Measurements from ENCODE around the gene AHCYL2. TPM values are rescaled to one million over a fixed set of nuclear protein-coding genes. Genes with fewer than 3 reads are reported as not detected.

AHCYL2 gene
- total RNA-seq, 1 donor from 2014 or later, result 19.9 TPM

GRCh38 chr7:129393255-129393654, 168.4 kb downstream of the AHCYL2 start:
- Mint-ChIP-seq H3K27ac (ENCODE audit: unreplicated experiment) (no peak overlapping the region), H3K9me3 (ENCODE audit: unreplicated experiment) (no peaks in the 10 kb centered on the region), H3K27me3 (ENCODE audit: unreplicated experiment) (peaks cover 3% of the 10 kb centered on the region), H3K4me3 (ENCODE audit: unreplicated experiment) (no peak overlapping the region), H3K36me3 (ENCODE audit: low read depth, unreplicated experiment) (no peaks in the 10 kb centered on the region), H3K4me1 (ENCODE audit: unreplicated experiment) (no peaks in the 10 kb centered on the region)
- no peak for TF ChIP-seq CTCF (IDR thresholded peaks at IDR 0.05; ENCODE audit: unreplicated experiment)
- DNase-seq (ENCODE audit: low spot score), result no peak

- H3K9me3 Mint-ChIP-seq (ENCODE audit: unreplicated experiment), result no peaks in the 10 kb centered on the region
- H3K4me3 Mint-ChIP-seq (ENCODE audit: unreplicated experiment), result no peak overlapping the region
- H3K4me1 Mint-ChIP-seq (ENCODE audit: unreplicated experiment), result no peaks in the 10 kb centered on the region
- DNase-seq (ENCODE audit: low spot score), result no peak
- no peak for TF ChIP-seq CTCF (IDR thresholded peaks at IDR 0.05; ENCODE audit: unreplicated experiment)
- H3K27ac Mint-ChIP-seq (ENCODE audit: unreplicated experiment), result no peak overlapping the region
- peaks cover 3% of the 10 kb centered on the region for H3K27me3 Mint-ChIP-seq (ENCODE audit: unreplicated experiment)
- H3K36me3 Mint-ChIP-seq (ENCODE audit: low read depth, unreplicated experiment), result no peaks in the 10 kb centered on the region
These were observed 169.3 kb downstream of the AHCYL2 start for GRCh38 chr7:129394101-129394500.

- Mint-ChIP-seq H3K4me1 (ENCODE audit: unreplicated experiment) (peaks cover 5% of the 10 kb centered on the region), H3K27ac (ENCODE audit: unreplicated experiment) (no peak overlapping the region)
These were observed 170.4 kb downstream of the AHCYL2 start for GRCh38 chr7:129394982-129395914.

GRCh38 chr7:129401228-129401966, 176.6 kb downstream of the AHCYL2 start:
- TF ChIP-seq CTCF (IDR thresholded peaks at IDR 0.05; ENCODE audit: unreplicated experiment), result no peak
- H3K27me3 Mint-ChIP-seq (ENCODE audit: unreplicated experiment), result no peaks in the 10 kb centered on the region
- no peak overlapping the region for H3K27ac Mint-ChIP-seq (ENCODE audit: unreplicated experiment)
- DNase-seq (ENCODE audit: low spot score), result no peak
- no peaks in the 10 kb centered on the region for H3K36me3 Mint-ChIP-seq (ENCODE audit: low read depth, unreplicated experiment)
- no peaks in the 10 kb centered on the region for H3K9me3 Mint-ChIP-seq (ENCODE audit: unreplicated experiment)
- H3K4me1 Mint-ChIP-seq (ENCODE audit: unreplicated experiment), result peaks cover 5% of the 10 kb centered on the region
- no peak overlapping the region for H3K4me3 Mint-ChIP-seq (ENCODE audit: unreplicated experiment)

More at GRCh38 chr7:129394982-129395914, 170.4 kb downstream of the AHCYL2 start:
- TF ChIP-seq CTCF (IDR thresholded peaks at IDR 0.05; ENCODE audit: unreplicated experiment), result no peak
- Mint-ChIP-seq H3K36me3 (ENCODE audit: low read depth, unreplicated experiment) (no peaks in the 10 kb centered on the region), H3K9me3 (ENCODE audit: unreplicated experiment) (no peaks in the 10 kb centered on the region), H3K4me3 (ENCODE audit: unreplicated experiment) (no peak overlapping the region), H3K27me3 (ENCODE audit: unreplicated experiment) (peaks cover 3% of the 10 kb centered on the region)
- DNase-seq (ENCODE audit: low spot score), result no peak

All from endothelial cell (in vitro differentiated cells).